ENCODE results near the gene RTN4R. TPM values are rescaled to one million over a fixed set of nuclear protein-coding genes. Genes with fewer than 3 reads are reported as not detected.

Gene RTN4R
- total RNA-seq, 1 donor = 8.9 TPM

DNA sequence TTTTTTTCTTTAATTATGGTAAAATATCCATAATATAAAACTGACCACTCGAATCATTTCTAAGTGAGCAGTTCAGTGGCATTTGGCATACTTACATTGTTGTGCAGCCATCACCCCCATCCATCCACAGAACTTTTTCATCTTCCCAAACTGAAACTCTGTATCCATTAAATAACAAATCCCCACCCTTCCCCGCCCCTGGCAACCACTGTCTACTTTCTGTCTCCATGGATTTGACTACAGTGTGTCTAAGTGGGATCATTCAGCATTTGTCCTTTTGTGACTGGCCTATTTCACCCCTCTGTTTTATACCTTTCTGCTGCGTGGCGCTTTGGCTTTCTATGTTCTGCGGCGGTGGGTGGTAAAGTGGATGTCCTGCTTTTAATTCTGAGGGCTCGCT is 49.1 kb downstream of the RTN4R start:
- no peak for DNase-seq (ENCODE audit: low read depth in 2 of 3, low spot score in 2 of 3)

DNA sequence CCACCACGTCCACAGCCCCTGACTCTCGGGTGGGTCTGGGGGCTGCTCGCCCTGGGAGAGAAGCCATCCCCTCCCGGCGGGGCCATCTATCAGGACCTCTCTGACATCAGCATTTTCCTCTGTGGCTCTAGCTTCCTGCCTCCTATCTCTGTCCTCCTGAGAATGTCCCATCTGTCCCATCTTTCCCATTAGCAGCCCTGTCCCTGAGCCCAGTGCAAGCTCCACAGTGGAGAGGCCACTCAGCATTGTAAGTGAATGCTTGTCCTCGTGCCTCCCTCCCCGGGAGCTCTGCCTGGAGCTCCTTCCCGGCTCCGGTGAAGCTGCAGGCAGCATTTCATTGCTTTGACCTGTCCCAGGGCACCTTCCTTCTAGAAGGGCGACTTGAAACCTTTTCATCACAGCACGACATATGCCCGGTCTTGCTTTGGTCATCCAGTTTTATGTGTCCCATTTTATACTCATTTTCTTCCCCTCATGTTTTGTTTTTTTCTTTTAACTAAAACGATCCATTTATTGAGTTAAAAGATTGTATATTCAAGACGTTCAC is 49.7 kb downstream of the RTN4R start:
- no peak for DNase-seq (ENCODE audit: low read depth in 2 of 3, low spot score in 2 of 3)

DNA sequence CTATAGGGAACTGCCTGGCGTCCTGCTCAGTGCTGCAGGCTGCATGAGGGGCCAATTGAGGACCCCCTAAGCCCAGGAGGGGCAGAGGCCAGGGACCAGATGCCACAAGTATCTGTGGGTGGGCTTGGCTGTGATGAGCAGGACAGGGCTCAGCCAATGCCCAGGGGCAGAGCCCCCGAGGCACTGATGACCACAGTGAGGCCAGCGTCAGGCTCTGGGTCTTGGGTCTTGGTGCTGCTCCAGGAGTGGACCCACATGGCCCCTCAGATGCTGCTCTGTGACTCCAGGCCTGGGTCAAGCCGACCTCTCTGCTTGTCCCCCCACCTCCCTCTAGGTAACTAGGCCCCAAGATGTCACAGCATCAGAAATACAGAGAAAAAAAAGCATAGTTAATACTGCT is 50.6 kb downstream of the RTN4R start:
- no peak for DNase-seq (ENCODE audit: low read depth in 2 of 3, low spot score in 2 of 3)

DNA sequence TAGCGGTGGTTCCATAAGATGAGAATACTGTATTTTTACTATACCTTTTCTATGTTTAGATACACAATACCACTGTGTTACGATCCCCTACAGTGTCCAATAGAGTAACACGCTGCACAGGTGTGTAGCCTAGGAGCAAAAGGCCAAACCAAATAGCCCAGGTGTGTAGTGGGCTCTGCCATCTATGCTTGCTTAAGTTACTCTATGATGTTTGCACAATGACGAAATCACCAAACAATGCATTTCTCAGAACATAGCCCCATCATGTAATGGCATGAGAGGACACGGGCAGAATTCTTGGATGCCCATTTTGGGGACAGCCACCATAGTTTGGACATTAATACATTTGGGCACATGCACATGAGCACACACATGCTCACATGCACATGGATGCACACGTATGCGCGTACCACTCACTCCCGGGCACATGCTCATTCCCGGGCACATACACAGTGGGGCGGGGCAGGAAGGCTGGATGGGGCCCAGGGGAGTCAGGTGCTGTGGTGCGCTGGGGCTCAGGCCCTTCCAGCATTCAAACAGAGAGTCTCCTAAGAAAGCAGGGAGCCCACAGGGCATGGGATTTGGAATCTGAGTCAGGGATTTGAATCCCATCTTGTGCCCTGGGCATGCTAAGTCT is 51.1 kb downstream of the RTN4R start:
- no peak for DNase-seq (ENCODE audit: low read depth in 2 of 3, low spot score in 2 of 3)

DNA sequence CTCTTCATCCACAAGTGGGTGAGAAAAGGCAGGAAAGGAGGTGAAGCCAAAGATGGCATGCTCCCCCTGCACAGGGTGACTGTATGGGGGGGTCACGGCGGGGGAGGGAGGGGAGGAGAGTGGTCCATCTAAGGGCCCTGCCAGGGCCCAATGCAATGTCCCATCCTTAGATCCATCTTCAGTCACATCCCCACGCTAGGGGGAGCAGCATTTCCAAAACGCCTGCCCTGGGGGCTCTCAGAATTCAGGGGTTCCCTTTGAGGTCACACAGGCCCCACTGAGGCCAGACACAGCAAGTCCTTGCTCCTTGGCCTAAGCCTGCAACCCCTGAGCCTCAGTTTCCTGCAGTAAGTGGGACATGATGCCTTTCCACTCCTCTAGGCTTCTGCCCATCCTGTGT is 52.4 kb downstream of the RTN4R start:
- DNase-seq (ENCODE audit: low read depth in 2 of 3, low spot score in 2 of 3) = no peak

DNA sequence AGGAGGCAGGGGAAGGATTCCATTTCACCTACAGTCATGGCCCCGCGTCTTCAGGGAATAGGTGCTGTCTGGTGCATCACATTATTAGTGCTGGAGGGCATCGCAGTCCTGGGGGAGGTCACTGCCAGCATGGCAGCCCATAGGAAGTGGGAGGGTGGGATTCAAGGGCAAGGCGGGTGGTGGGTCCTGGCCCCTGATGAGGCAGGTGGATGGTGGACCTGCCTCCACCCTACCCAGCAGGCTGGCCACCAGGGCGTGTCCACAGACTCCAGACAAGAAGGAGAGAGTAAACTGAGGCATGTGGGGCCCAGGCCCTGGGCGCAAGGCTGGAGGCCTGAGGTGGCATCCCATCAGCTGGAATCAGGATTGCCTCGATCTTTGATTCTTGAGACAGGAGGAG is 53.3 kb downstream of the RTN4R start:
- DNase-seq (ENCODE audit: low read depth in 2 of 3, low spot score in 2 of 3) = no peak

DNA sequence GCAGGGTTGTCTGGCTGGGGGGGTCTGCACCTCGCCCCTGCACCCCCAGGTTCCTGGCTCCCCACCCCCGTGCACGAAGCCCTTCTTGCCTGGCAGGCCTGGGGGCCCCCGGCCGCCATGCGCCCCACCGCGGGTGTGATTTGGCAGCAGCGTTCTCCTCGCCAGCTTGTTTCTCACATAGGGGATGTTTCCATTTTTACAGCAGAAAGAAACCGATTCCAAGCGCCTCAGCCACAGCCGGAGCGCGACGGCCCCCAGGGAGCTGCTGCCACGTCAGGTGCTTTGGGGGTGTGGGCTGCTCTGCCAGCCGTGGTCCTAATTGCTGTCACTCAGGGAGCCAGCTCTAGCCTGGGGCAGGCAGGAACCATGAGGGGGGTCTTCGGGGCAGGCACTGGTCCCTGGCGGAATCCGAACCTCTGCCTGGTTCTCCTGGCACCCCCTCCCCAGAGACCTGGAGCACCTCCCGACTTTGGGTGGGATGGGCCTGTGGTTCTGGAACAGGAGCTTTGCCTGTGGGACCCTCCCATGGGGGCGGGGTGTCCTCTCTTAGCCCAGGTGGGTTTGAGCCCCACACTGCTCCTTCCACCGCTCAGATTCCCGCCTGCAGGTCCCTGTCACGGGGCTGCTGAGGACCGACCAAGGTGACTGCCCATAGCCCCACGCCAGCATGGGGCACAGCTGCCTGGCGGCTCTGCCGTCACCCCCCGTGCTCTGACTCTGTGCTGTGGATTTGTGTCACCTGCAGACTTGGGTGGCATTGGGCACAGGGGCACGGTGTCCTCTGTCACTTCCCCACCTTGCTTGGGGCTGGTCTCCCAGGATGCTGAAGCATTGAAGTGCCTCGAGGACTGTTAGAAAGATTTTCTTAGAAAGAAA is 54.0 kb downstream of the RTN4R start:
- DNase-seq (ENCODE audit: low read depth in 2 of 3, low spot score in 2 of 3) = no peak

DNA sequence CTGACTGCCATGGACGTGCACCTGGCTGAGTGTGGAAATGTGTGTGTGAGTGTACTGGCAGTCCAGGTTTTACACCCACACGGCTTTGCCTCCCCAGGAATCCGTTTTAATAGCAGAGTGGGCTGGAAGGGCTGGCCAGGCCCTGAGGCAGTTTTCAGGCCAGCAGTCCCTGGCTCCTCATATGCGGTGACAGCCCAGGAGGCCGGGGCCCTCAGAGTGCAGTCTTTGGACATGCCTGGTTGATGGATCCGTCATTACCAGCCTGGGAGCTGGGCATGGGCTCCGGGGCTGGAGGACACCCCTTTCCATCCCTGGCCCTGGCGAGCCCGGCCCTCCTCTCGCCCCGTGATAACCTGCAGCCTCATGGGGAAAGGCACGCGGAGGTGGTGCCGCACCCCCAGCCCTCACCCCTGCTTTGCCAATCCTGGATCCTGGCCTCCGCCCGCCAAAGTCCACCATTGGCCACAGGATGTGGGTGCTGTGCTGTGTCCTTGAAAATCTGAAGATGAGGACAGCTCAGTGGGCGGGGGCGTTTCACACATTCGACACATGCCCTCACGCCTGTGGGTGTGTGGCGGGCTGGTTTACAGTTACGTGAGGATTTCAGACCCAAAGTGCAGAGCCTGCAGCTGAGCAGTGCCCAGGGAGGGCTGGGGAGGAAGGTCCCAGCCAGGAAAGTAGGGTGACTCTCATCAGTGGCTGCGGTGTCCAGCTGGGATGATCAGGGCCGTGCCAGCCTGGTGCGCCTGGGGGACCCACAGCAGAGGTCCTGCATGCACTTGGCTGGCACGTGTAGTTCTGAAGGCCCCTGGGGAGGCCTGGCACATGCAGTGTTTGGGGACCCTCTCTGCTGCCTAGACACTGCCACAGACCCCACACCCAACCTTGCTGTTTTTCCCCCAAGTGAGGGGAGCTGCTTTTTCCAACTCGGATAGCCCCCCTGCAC is 55.1 kb downstream of the RTN4R start:
- DNase-seq (ENCODE audit: low read depth in 2 of 3, low spot score in 2 of 3) = no peak

DNA sequence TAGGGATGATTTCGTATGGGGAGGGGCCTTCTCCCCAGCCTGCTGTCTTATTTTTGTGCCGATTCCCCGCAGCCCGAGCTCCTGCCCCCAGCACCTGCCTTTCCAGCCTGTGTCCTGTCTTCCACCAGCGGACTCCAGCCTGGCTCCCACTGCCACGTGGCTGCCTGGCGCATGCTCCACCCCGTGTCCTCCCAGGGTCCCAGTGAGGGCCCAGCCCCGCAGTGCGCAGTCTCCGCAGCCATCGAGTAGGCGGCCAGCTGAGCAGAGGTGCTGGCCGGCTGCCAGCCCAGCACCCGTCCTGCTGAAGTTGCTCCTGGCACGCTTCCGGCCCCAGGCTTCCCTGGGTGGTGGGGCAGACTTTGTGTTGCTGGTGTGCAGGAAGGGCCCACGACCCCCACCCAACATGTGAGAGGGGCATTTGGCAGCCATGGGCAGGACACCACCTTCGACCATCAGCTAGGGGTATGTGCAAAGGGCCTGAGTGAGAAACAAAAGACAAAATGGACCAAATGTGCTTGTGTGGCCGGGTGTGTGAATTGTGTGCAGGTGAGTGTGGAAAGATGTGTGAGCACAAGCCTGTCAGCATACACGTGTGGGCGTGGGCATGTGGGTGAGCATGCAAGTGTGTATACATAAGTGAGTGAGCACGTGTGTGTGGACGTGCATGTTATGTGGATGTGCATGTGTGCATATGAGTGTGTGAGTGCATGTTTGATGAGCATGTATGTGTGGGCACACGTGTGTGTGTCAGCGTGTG is 55.9 kb downstream of the RTN4R start:
- DNase-seq (ENCODE audit: low read depth in 2 of 3, low spot score in 2 of 3) = no peak

DNA sequence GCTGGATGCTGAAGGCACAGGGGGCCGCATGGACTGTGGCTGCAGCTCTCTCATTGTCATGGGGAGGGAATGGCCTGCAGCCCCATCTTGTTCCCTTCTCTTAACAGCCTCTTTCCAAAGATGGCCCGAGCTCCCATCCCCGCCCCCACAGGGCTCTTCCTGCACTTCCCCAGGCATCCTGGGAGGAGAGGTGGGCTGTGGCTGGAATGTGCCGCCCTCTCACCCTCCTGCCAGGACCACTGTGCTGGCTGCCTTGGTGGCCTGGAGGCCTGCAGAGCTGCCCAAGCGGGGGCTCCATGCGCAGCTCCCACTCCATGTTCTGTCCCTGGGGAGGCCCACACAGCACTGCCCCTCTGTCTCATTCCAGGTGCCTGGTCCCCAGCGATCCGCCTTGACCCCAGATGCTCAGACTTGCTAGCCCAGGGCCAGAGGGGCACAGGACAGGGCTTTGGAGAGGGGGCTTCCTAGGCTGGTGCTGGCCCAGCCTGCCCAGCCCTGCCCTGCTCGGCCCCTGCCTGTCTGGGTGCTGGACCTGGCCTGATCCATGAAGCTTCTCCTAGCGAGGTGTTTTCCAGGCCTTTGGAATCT is 56.6 kb downstream of the RTN4R start:
- no peak for DNase-seq (ENCODE audit: low read depth in 2 of 3, low spot score in 2 of 3)

DNA sequence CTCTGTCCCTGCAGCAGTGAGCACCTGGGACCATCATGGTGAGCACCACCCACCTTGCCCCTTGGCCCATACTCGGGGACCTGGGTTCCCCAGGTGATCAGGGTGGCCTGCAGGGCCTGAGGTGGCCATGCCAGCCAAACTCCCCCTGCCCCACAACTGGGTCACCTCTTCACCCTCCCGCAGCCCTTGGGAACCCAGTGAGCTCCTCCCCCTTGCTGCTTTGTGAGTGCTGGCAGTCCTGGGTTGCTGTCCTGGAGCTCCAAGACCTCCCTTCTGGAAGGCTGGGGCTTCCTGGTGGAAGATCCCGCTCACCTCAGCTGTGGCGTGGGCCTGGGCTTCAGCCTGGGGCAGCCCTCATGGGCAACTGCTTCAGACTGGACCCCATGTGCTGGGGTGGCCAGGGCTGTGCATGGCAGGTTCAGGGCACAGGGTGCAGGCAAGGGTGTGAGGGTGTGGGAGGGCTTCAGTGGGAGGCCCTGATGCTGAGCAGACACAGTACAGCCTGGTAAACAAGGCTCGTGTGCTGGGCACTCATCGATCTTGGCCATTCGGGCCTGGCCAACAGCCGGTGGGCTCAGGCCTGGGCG is 57.6 kb downstream of the RTN4R start:
- DNase-seq (ENCODE audit: low read depth in 2 of 3, low spot score in 2 of 3) = no peak

DNA sequence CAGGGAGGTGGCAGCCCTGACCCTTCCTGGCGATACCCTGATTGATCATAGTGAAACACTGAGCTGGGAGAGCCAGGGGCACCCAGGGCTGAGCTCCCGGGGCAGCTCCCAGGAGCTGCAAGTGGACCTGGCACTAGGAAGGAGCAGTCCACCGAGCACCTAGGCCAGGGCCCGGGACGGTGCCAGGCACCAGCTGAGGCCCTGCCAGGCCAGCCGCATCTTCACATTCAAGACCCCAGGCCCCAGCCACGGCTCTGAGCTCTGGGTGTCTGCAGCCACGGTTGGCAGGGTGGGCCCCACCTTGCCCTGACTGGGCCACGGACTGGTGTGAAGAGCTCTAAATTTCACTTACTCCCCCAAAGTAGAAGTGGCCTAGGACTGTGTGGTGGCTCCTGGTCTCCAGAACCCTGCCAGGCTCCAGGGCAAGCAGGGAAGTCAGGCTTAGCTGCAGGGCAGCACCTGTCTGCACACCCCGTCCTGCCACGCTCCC is 58.3 kb downstream of the RTN4R start:
- DNase-seq (ENCODE audit: low read depth in 2 of 3, low spot score in 2 of 3) = no peak

DNA sequence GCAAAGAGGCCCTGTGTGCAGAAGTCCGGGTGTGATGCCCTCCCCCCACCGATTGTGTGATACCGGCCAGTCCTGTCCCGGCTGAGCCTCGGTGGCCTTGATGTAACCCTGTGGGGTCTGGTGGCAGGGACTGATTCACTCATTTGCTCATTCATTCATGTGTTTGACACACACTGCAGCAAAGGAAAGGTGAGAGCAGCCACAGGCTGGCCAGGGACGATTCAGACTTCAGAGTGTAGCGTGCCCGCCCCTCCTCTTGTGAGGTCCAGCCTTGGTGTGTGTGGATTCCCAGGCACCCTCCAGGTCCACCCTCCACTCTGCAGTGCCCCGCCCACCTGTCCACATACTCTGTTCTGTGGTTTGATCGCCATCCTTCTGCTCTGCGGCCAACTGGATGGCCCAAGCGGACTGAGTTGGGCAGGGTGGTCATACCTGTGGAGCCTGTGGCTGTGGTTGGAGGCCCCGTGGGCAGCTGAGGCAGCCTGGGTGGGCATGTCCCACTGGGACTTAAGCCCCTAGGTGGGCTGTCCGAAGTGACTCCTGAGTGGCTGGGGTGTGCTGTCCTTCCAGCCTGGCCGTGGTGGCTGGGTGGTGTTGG is 59.3 kb downstream of the RTN4R start:
- no peak for DNase-seq (ENCODE audit: low read depth in 2 of 3, low spot score in 2 of 3)

DNA sequence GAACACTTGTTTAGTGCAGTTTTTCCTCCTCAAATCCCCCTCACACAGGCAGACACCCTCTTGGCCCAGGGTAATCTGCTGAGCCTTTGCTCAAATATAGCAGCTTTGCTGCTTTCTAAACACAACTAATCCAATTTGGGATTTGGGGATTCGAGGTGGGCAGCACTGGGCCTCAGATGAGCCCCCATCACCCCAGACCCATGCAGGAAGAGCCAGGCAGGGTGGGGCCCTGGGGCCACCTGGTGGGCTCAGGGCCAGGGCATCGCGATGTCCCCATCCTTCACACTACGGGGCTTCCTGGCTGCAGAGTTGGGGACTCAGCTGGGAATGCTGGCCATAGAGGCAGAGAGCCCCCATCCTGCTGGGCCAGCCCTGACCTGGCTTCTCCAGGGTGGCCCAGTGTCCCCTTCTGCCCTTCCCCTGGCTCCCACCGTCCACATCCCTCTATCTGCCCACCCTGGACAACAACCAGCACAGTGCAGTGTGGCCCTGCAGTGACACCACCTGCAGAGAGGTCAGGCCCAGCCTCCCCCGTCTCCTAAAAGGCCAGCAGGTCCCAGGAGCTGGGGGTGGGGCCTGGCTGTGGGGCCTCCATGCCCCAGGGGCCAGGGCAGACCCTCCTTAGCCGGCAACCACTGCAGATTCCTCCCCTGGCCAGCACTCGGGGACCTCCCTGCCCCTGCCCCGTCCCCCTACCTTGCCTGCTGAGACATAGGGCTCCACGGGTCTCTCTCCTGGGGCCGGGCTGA is 60.7 kb downstream of the RTN4R start:
- no peak for DNase-seq (ENCODE audit: low read depth in 2 of 3, low spot score in 2 of 3)

DNA sequence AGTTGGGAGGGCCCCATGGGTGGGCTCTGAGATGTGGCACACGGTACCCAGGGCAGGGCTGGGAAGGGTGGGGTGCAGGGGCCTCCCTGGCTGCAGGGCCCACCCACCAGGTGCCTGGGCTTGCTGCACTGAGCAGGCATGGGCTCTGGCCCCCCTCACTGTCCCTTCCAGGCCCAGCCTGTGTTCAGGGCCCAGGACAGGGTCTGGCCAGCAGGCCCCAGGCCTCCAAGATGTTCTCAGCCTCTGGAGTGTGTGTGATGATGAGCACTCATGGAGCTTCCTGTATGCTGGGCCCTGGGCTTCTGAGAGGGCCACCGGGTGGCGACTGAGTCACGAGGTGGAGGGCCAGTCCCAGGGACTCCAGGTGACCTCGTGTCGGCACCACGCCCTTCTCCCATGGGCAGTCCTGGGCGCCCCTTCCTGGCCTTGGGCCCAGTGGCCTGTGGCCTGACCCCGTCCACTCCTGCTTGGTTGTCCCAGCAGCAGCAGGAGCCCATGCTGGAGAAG is 61.4 kb downstream of the RTN4R start:
- DNase-seq (ENCODE audit: low read depth in 2 of 3, low spot score in 2 of 3) = no peak

DNA sequence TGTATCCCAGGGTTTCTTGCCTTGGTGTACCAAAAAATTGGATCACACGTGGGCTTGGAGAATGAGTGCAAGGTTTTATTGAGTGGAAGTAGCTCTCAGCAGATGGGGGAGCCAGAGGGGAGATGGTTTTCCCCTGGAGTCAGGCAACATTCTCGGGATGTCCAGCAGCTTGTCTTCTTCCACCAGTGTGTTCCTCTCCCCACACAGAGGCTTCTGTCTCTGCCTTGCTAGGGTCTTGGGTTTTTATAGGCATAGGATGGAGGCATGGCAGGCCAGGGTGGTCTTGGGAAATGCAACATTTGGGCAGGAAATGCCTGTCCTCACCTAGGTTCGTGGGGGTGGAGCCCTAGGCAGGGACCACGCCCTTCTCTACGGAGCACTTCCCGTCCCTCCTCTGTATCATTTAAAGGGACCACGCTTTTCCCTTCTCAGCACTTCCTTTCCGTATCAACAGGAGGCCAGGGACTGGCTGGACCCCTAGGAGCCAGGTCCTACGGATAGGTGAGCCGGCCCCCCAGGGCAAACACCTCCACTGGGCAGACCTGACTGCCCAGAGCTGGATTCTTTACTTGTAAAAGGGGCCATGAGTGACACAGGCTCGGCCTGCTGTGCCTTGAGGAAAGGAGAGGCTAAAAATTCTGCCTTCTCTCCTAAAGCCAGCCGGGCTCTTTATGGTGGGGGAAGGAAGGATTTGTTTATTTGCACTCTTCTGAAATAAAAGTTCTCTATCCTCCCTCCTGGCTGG is 62.0 kb downstream of the RTN4R start:
- peak; percentile 13 to 70 (median 54) for DNase-seq (ENCODE audit: low read depth in 2 of 3, low spot score in 2 of 3)

DNA sequence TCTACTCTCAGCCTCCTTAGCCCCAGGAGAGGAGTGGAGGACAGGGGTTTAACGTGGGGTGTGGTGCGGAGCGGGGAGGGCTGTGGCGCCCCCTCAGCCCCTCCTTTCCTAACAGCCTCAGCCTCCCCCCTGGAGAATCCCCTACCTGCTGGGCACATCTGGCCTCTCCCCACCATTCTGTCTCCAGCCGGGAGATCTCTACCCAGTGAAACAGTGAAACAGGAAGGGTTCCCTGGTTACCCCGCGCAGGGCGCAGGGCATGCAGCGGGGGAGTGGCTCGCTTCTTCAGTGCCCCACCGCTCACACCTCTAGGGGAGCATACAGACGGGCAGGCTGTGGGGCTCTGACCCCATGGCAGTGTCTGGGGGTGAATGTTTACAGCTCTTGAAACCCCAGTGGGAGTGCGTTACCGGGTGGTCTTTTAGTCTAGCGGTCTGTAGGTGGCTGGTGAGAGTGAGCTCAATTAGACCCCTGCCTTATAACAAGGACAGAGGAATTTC is 62.6 kb downstream of the RTN4R start:
- no peak for DNase-seq (ENCODE audit: low read depth in 2 of 3, low spot score in 2 of 3)

All from hematopoietic multipotent progenitor cell (in vitro differentiated cells).